DMS53 treated with DMSO at 0.1 percent for 48 hours (cell line): ENCODE measurements around the gene DNAJC22.
"Not testable (repeated sequence)": the region's sequence is repeated elsewhere in the genome, so short reads cannot be mapped to it uniquely, and the experiment has no call there.

Experiments
- DNase-seq: peaks from one replicate; lab custom pipeline; 2025; ENCODE audit not compliant: unreplicated experiment; lab: John Stamatoyannopoulos, UW

DNAJC22 gene

GRCh38 chr12:49369411-49370145 lies 22.9 kb downstream of the DNAJC22 start:
- no peak for DNase-seq

- no peak for DNase-seq
These were observed 23.9 kb downstream of the DNAJC22 start for GRCh38 chr12:49370539-49370938.

- DNase-seq: no peak
These were observed 28.7 kb downstream of the DNAJC22 start for GRCh38 chr12:49375406-49375805.

- DNase-seq: no peak
These were observed 30.7 kb downstream of the DNAJC22 start for GRCh38 chr12:49377386-49377785.

GRCh38 chr12:49380184-49380583 lies 33.5 kb downstream of the DNAJC22 start:
- not testable (repeated sequence) for DNase-seq

- DNase-seq: no peak
These were observed 42.1 kb downstream of the DNAJC22 start for GRCh38 chr12:49388682-49389386.

- DNase-seq: no peak
These were observed 42.7 kb downstream of the DNAJC22 start for GRCh38 chr12:49389387-49389703.

- DNase-seq: no peak
These were observed 50.3 kb downstream of the DNAJC22 start for GRCh38 chr12:49397000-49397399.

- DNase-seq: no peak
These were observed 53.6 kb downstream of the DNAJC22 start for GRCh38 chr12:49400304-49400703.
